Keratinocyte (primary cell): ENCODE data around the gene PDK2. TPM values are rescaled to one million over a fixed set of nuclear protein-coding genes. Genes with fewer than 3 reads are reported as not detected.

Source experiments
- DNase-seq: peaks from one replicate; pipeline ENCODE4 v3.0.0-alpha.2; 2011; ENCODE audit warnings: low read depth, missing footprints, low spot score
- FAIRE-seq: peaks from 2 replicates; lab custom pipeline; 2011; peaks lifted over from hg19 to GRCh38; lab: Jason Lieb, UNC
- H2AFZ ChIP-seq: 2 replicates; pipeline ENCODE4 v1.6.0; 2012; ENCODE audit warnings: low read length, control low read depth, inconsistent platforms; ENCODE audit not compliant: control insufficient read depth
- H3K27ac ChIP-seq: 2 replicates; pipeline ENCODE4 v1.5.1; 2011; ENCODE audit warnings: low read length; ENCODE audit not compliant: control insufficient read depth, insufficient read depth
- H3K27me3 ChIP-seq: 3 replicates; pipeline ENCODE4 v1.6.0; 2011; ENCODE audit warnings: low read length; ENCODE audit not compliant: control insufficient read depth, insufficient read depth; ENCODE audit errors: extremely low read depth
- H3K36me3 ChIP-seq, 2 experiments: 2 replicates in 1 of 2; 3 replicates in 1 of 2; pipeline ENCODE4 v1.5.1; 2011; ENCODE audit warnings: low read length in 2 of 2, mild to moderate bottlenecking in 1 of 2; ENCODE audit not compliant: control insufficient read depth in 2 of 2, insufficient read depth in 2 of 2; ENCODE audit errors: extremely low read depth in 1 of 2
- H3K4me1 ChIP-seq: 3 replicates; pipeline ENCODE4 v1.5.1; 2011; ENCODE audit warnings: low read length; ENCODE audit not compliant: control insufficient read depth, insufficient read depth; ENCODE audit errors: extremely low read depth
- H3K4me2 ChIP-seq: 3 replicates; pipeline ENCODE4 v1.6.0; 2011; ENCODE audit warnings: low read depth, low read length; ENCODE audit not compliant: control insufficient read depth, insufficient read depth; ENCODE audit errors: extremely low read depth
- H3K4me3 ChIP-seq, 3 experiments: fragments of 200-600 bp in 1 of 3; sonication (generic) in 1 of 3; 2 replicates in 2 of 3; 3 replicates in 1 of 3; pipeline ENCODE4 v1.5.1; 2011 to 2016; ENCODE audit warnings: low read length in 3 of 3, mild to moderate bottlenecking in 3 of 3, control low read depth in 2 of 3, inconsistent platforms in 1 of 3, low read depth in 1 of 3, mixed read lengths in 1 of 3, mixed run types in 1 of 3, moderate library complexity in 1 of 3; ENCODE audit not compliant: control insufficient read depth in 2 of 3, insufficient read depth in 2 of 3; ENCODE audit errors: extremely low read depth in 1 of 3
- H3K79me2 ChIP-seq: 2 replicates; pipeline ENCODE4 v1.6.0; 2012; ENCODE audit warnings: low read length; ENCODE audit not compliant: control insufficient read depth, insufficient read depth
- H3K9ac ChIP-seq: 3 replicates; pipeline ENCODE4 v1.6.0; 2011; ENCODE audit warnings: low read length; ENCODE audit not compliant: control insufficient read depth, insufficient read depth; ENCODE audit errors: extremely low read depth
- H3K9me1 ChIP-seq: 3 replicates; pipeline ENCODE4 v1.6.0; 2011; ENCODE audit warnings: low read length; ENCODE audit not compliant: control insufficient read depth, insufficient read depth; ENCODE audit errors: extremely low read depth
- H3K9me3 ChIP-seq: 2 replicates; pipeline ENCODE4 v1.5.1; 2012; ENCODE audit warnings: low read depth, low read length; ENCODE audit not compliant: control insufficient read depth
- H4K20me1 ChIP-seq: 3 replicates; pipeline ENCODE4 v1.6.0; 2011; ENCODE audit warnings: low read length; ENCODE audit not compliant: control insufficient read depth, insufficient read depth; ENCODE audit errors: extremely low read depth
- CTCF ChIP-seq, 3 experiments: IDR thresholded peaks in 1 of 3; conservative IDR thresholded peaks in 1 of 3; optimal IDR thresholded peaks in 1 of 3; 2 replicates in 2 of 3; 3 replicates in 1 of 3; pipeline versions ENCODE3 to v1.5.1; 2011; ENCODE audit warnings: low read length in 3 of 3, mild to moderate bottlenecking in 3 of 3, moderate library complexity in 2 of 3, control low read depth in 1 of 3, inconsistent platforms in 1 of 3; ENCODE audit not compliant: insufficient read depth in 2 of 3; ENCODE audit errors: extremely low read depth in 1 of 3
- EZH2 ChIP-seq: IDR thresholded peaks from one replicate; pipeline ENCODE4 v1.6.1; 2012; ENCODE audit warnings: inconsistent platforms, mild to moderate bottlenecking, low read length, moderate library complexity
- dilution Hi-C: fragments of 300-500 bp; cut with MboI; formaldehyde crosslinking; loops from one replicate; pipeline ENCODE4 v1.7.0; 2020; ENCODE audit warnings: low sequenced_read_pairs; ENCODE audit not compliant: extremely low pct_ligation_motif_present
- polyA plus RNA-seq, 5 experiments: library from polyadenylated mRNA; depleted of rRNA in 3 of 5; stranded (reverse) in 3 of 5; stranded (forward) in 1 of 5; unstranded in 1 of 5; fragments of >200 nt; gene quantifications; 1 replicate in 1 of 5; 2 replicates in 3 of 5; 3 replicates in 1 of 5; pipeline versions ENCODE4 v1.2.1 to v1.2.3, GENCODE V29; 2011 to 2012; ENCODE audit warnings: missing spikeins in 2 of 5, low read depth in 1 of 5, low replicate concordance in 1 of 5

PDK2 gene
- polyA plus RNA-seq, 1 donor (not counting 4 experiments of a cell fraction or from before 2014, with no cell fraction given): 7.5 TPM

- TF ChIP-seq EZH2 (no peak), CTCF (optimal IDR thresholded peaks at IDR 0.05 in 1 of 3, IDR thresholded peaks at IDR 0.05 in 1 of 3, conservative IDR thresholded peaks at IDR 0.05 in 1 of 3; ENCODE audit: extremely low read depth in 1 of 3, insufficient read depth in 2 of 3, low read length in 3 of 3) (no peak)
- peaks cover 23% of the 10 kb centered on the region for H3K4me1 ChIP-seq
- no peak for FAIRE-seq
- dilution Hi-C loops: no loop called here
- no peak overlapping the region for H2AFZ ChIP-seq
- H3K4me2 ChIP-seq: peak overlapping the region; percentile 53
- no peaks in the 10 kb centered on the region for H3K9me3 ChIP-seq
- no peak overlapping the region for H3K4me3 ChIP-seq
- no peak overlapping the region for H3K27ac ChIP-seq
- no peaks in the 10 kb centered on the region for H3K27me3 ChIP-seq
- peaks cover 0 to 2% of the 10 kb centered on the region in 2 experiments for H3K36me3 ChIP-seq
- no peaks in the 10 kb centered on the region for H3K9me1 ChIP-seq
- H3K9ac ChIP-seq: no peak overlapping the region
- no peaks in the 10 kb centered on the region for H4K20me1 ChIP-seq
- no peak for DNase-seq
- H3K79me2 ChIP-seq: no peaks in the 10 kb centered on the region
These were observed 5.8 kb downstream of the PDK2 start for GRCh38 chr17:50100921-50101345.

- Histone ChIP-seq H3K9me1 (no peaks in the 10 kb centered on the region), H3K27ac (no peak overlapping the region), H3K36me3 (peaks cover 0 to 2% of the 10 kb centered on the region in 2 experiments), H4K20me1 (no peaks in the 10 kb centered on the region), H3K4me3 (no peak overlapping the region), H3K9ac (no peak overlapping the region), H2AFZ (no peak overlapping the region), H3K9me3 (no peaks in the 10 kb centered on the region), H3K27me3 (no peaks in the 10 kb centered on the region), H3K4me2 (peak overlapping the region; percentile 53), H3K4me1 (peaks cover 23% of the 10 kb centered on the region), H3K79me2 (no peaks in the 10 kb centered on the region)
- dilution Hi-C loops: no loop called here
- TF ChIP-seq EZH2 (no peak), CTCF (optimal IDR thresholded peaks at IDR 0.05 in 1 of 3, IDR thresholded peaks at IDR 0.05 in 1 of 3, conservative IDR thresholded peaks at IDR 0.05 in 1 of 3; ENCODE audit: extremely low read depth in 1 of 3, insufficient read depth in 2 of 3, low read length in 3 of 3) (peak in 1 of 3 experiments; percentile 18)
- no peak for DNase-seq
- no peak for FAIRE-seq
These were observed 6.4 kb downstream of the PDK2 start for GRCh38 chr17:50101346-50102163.
